Measurements from ENCODE around the gene EID2. TPM values are rescaled to one million over a fixed set of nuclear protein-coding genes. Genes with fewer than 3 reads are reported as not detected.
A peak's percentile ranks its signal among the peaks of the same experiment; 100 is the strongest.

Gene EID2
- total RNA-seq, 1 donor from 2014 or later, result 13.5 TPM

- Histone ChIP-seq H3K36me3 (no peaks in the 10 kb centered on the region), H3K27ac (no peak overlapping the region), H3K9me3 (no peaks in the 10 kb centered on the region), H3K4me1 (peaks cover 14% of the 10 kb centered on the region), H3K27me3 (peaks cover 64% of the 10 kb centered on the region), H3K4me3 (no peak overlapping the region)
- DNase-seq (no peak), ATAC-seq (peak; percentile 28)
- no peak for TF ChIP-seq CTCF (IDR thresholded peaks at IDR 0.05)
- intact Hi-C loops (cut with DNase I), result no loop called here
Observed at GRCh38 chr19:39516270-39516669, 23.7 kb downstream of the EID2 start.

- DNase-seq (no peak), ATAC-seq (peak; percentile 20)
- Histone ChIP-seq H3K9me3 (no peaks in the 10 kb centered on the region), H3K27me3 (peaks cover 64% of the 10 kb centered on the region), H3K27ac (no peak overlapping the region), H3K36me3 (no peaks in the 10 kb centered on the region), H3K4me3 (peak overlapping the region; percentile 16), H3K4me1 (peaks cover 14% of the 10 kb centered on the region)
- no peak for TF ChIP-seq CTCF (IDR thresholded peaks at IDR 0.05)
- intact Hi-C loops (cut with DNase I), result no loop called here
Observed at GRCh38 chr19:39515551-39516191, 24.3 kb downstream of the EID2 start.

GRCh38 chr19:39514840-39515550, 25.0 kb downstream of the EID2 start, which contains the start of gene SELENOV:
TSS of gene SELENOV (plus strand) at chr19:39515139. CDS start at chr19:39515213, 74 bp downstream.
- intact Hi-C loops (cut with DNase I), result no loop called here
- peaks cover 64% of the 10 kb centered on the region for H3K27me3 ChIP-seq
- H3K27ac ChIP-seq, result no peak within 1 kb of the TSS
- ATAC-seq (peak; percentile 25), DNase-seq (no peak)
- no peaks in the 10 kb centered on the region for H3K36me3 ChIP-seq
- H3K4me3 ChIP-seq, result peak within 1 kb of the TSS; percentile 16
- no peaks in the 10 kb centered on the region for H3K9me3 ChIP-seq
- H3K4me1 ChIP-seq, result peaks cover 14% of the 10 kb centered on the region
- TF ChIP-seq CTCF (IDR thresholded peaks at IDR 0.05), result peak; percentile 5

- no peak for ATAC-seq
Observed at GRCh38 chr19:39512988-39513387, 27.0 kb downstream of the EID2 start.

GRCh38 chr19:39509233-39509632, 30.7 kb downstream of the EID2 start:
- intact Hi-C loops (cut with DNase I), result no loop called here
- Histone ChIP-seq H3K27me3 (peaks cover 70% of the 10 kb centered on the region), H3K36me3 (no peaks in the 10 kb centered on the region), H3K4me1 (no peaks in the 10 kb centered on the region), H3K4me3 (no peak overlapping the region), H3K9me3 (no peaks in the 10 kb centered on the region), H3K27ac (no peak overlapping the region)
- no peak for DNase-seq
- no peak for TF ChIP-seq CTCF (IDR thresholded peaks at IDR 0.05)
- ATAC-seq, result no peak

More at GRCh38 chr19:39512988-39513387, 27.0 kb downstream of the EID2 start:
- Histone ChIP-seq H3K27ac (no peak overlapping the region), H3K9me3 (no peaks in the 10 kb centered on the region), H3K4me3 (no peak overlapping the region), H3K27me3 (peaks cover 70% of the 10 kb centered on the region), H3K36me3 (no peaks in the 10 kb centered on the region), H3K4me1 (peaks cover 14% of the 10 kb centered on the region)
- no peak for TF ChIP-seq CTCF (IDR thresholded peaks at IDR 0.05)
- no peak for DNase-seq
- intact Hi-C loops (cut with DNase I), result no loop called here
